Measurements from ENCODE around the gene DEUP1. TPM values are rescaled to one million over a fixed set of nuclear protein-coding genes. Genes with fewer than 3 reads are reported as not detected.

Gene DEUP1
- total and polyA plus RNA-seq, 4 donors, result 0.09 to 0.19 TPM; not detected in 2

GRCh38 chr11:93348930-93349329 lies 18.4 kb downstream of the DEUP1 start (continued):
- TF ChIP-seq ZBTB33 (IDR thresholded peaks at IDR 0.05), result no peak

- H3K27me3 ChIP-seq (ENCODE audit: control insufficient read depth in 4 of 4, insufficient read depth in 4 of 4, low read length in 3 of 4), result no peaks in the 10 kb centered on the region
- 98% methylated on average over 6 of the region's 6 CpGs for WGBS
These were observed 20.3 kb downstream of the DEUP1 start for GRCh38 chr11:93350835-93351234.

More at GRCh38 chr11:93350835-93351234, 20.3 kb downstream of the DEUP1 start:
- TF ChIP-seq CTCF (IDR thresholded peaks at IDR 0.05; ENCODE audit: low read depth, low read length, missing input control) (no peak), NR2F2 (IDR thresholded peaks at IDR 0.05) (no peak), REST (IDR thresholded peaks at IDR 0.05) (no peak), TAF1 (conservative IDR thresholded peaks at IDR 0.05) (no peak), ATF3 (IDR thresholded peaks at IDR 0.05) (no peak), RAD21 (IDR thresholded peaks at IDR 0.05) (no peak), JUND (IDR thresholded peaks at IDR 0.05) (no peak), SP1 (IDR thresholded peaks at IDR 0.05) (no peak), EGR1 (IDR thresholded peaks at IDR 0.05; ENCODE audit: low read depth in 2 of 2) (no peak), MAX (IDR thresholded peaks at IDR 0.05) (no peak)
- H3K9me3 ChIP-seq (ENCODE audit: control insufficient read depth in 4 of 4, low read length in 3 of 4), result no peaks in the 10 kb centered on the region
- no peak overlapping the region for H3K27ac ChIP-seq (ENCODE audit: low read depth in 1 of 2, low read length in 2 of 2)
- no peak overlapping the region for H3K9ac ChIP-seq (ENCODE audit: low read depth in 1 of 2, low read length in 2 of 2)
- no peak overlapping the region for H3K4me3 ChIP-seq (ENCODE audit: low read depth in 1 of 3, low read length in 3 of 3)
- DNase-seq (ENCODE audit: low spot score), result no peak
- H3K36me3 ChIP-seq (ENCODE audit: control insufficient read depth in 4 of 4, insufficient read depth in 3 of 4, low read depth in 1 of 4, low read length in 3 of 4), result no peaks in the 10 kb centered on the region
- no peaks in the 10 kb centered on the region for H3K4me1 ChIP-seq (ENCODE audit: control insufficient read depth in 4 of 4, insufficient read depth in 4 of 4, low read length in 3 of 4)

Measured in liver (tissue), 9 donors.